NCI-H748 (cell line): ENCODE measurements around the gene RABL3.
"Not testable (repeated sequence)": the region's sequence is repeated elsewhere in the genome, so short reads cannot be mapped to it uniquely, and the experiment has no call there.

Experiments
- DNase-seq: peaks from one replicate; lab custom pipeline; 2025; ENCODE audit not compliant: unreplicated experiment; lab: John Stamatoyannopoulos, UW

RABL3 gene, protein sequence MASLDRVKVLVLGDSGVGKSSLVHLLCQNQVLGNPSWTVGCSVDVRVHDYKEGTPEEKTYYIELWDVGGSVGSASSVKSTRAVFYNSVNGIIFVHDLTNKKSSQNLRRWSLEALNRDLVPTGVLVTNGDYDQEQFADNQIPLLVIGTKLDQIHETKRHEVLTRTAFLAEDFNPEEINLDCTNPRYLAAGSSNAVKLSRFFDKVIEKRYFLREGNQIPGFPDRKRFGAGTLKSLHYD

DNA sequence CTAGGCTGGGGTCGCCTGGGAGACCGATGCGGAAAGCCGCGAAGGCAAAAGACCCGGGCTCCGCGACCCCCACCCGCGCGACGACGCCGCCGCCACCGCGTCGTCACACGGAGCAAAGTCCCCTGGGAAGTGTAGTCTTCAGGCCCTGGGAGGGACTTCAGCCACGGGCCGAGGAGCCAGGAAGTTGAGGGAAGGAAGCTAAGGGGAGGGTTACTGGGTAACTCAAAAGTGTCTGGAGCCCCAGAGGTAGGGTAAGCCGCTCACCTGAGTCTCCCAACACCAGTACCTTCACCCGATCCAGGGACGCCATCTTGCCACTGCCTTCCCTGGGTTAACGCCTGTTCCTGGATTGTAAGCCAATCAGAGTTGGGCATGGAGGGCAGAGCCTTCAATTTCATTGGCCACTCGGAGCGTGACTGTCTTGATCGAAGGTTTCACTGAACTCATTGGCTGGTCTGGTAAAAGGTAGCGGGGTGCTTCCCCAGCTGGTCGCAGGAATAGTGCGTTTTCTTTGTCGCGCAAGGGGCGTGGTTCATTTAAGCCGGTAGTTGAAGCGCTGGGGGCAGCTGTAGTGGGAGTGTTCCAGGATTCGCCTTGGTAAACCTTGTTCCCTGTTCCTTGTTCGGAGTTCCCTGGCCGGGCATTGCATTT, at the start of gene RABL3, which contains the start of gene GTF2E1:
TSS of gene RABL3 (minus strand) at position 319 of the 651 bp plus-strand sequence. CDS start at position 310, 9 bp downstream.
TSS of gene GTF2E1 (plus strand) at position 547 of the 651 bp plus-strand sequence. CDS start 7,809 bp downstream, outside the sequence.
- DNase-seq, result peak; percentile 98

DNA sequence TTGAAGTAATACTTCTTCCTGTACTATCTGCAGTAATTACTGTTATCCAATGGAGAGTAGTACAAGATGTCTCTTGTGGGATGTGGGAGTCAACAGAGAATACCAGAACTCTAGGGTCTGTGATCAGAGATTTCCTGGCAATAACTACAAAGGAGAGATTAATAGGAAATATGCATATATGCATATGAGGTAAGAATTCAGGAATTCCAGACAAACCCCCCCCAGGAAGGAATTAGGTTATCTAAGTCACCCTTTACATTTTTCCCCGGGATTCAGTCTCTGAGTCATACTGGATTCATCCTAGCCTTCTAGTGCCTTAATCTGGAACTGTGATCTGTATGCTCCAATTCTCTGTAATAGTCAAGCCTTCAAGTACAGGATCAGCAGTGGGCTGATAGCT, 49.6 kb upstream of the RABL3 start:
- DNase-seq, result no peak

DNA sequence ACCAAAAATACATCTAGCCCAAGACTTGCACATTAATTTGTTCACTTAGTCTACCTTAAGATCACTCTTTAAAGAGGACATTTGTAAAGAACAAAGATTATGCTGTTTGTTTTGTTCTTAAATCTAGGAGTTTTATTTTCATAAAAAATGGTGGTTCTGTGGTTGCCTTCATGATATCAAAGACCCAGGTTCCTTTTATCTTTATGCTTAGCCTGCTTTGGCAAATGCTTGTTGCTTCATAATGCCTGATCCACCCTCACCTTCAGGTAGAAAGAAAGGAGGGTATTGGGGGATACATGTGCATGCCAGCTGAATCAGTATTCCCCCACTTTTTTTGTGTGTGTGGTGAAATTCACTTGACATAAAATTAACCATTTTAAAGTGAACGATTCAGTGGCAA, 48.7 kb upstream of the RABL3 start:
- DNase-seq, result no peak

DNA sequence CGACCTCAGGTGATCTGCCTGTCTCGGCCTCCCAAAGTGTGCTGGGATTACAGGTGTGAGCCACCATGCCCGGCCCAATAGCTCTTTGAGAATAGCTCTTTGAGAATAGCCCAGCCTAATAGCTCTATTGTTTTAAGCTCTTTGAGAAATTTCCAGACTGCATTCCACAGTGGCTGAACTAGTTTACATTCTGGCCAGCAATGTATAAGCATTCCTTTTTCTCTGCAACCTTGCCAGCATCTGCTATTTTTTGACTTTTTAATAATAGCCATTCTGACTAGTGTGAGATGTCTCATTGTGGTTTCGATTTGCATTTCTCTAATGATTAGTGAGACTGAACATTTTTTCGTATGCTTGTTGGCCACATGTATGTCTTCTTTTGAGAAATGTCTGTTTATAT, 43.5 kb upstream of the RABL3 start:
- DNase-seq, result not testable (repeated sequence)

DNA sequence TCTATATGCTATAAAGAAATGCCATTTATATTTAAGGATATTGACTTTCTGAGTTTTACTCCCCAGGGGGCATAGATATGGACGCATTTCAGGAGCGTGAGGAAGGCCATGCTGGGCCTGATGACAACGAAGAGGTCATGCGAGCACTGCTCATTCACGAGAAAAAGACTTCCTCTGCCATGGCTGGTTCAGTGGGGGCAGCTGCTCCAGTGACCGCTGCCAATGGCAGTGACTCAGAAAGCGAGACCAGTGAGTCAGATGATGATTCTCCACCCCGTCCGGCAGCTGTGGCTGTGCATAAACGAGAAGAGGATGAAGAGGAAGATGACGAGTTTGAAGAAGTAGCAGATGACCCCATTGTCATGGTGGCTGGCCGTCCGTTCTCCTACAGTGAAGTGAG, 38.7 kb upstream of the RABL3 start:
- no peak for DNase-seq

DNA sequence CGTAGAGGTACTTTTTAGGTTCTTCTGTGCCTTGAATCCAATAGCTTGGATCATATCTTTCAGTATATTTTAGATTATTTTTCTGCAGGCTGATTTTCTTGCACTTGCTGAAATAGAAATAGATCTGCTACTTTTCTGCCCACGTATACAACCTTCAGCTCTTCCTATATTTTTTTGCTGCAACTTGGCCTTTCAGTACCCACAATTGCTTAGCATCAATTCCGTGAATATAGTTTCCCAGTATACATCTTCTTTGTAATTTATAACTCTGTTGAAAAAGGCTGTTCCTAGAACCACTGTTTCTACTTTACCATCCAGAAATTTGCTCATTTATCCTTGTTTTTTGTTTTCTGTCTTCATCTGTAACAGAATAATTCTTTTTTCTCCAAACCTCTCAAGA, 36.5 kb upstream of the RABL3 start:
- DNase-seq, result no peak

DNA sequence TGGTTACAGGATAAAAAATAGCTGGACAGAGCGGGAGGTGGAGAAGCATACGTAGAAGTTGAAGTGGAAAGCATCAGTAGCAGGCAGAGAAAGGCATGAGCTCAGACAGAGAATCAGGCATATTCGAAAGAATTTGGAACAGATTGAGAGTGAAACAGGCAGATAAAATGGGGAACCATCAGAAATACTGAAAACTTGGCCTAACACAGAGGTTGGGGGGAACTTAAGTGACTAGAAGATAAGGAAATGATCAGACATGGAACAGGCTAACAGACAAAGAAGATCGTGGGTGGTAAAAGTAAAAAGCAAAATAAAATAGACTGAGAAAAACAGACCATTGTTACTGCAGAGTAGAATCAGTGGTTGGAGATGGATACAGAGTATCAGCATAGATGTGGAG, 33.1 kb upstream of the RABL3 start:
- no peak for DNase-seq

DNA sequence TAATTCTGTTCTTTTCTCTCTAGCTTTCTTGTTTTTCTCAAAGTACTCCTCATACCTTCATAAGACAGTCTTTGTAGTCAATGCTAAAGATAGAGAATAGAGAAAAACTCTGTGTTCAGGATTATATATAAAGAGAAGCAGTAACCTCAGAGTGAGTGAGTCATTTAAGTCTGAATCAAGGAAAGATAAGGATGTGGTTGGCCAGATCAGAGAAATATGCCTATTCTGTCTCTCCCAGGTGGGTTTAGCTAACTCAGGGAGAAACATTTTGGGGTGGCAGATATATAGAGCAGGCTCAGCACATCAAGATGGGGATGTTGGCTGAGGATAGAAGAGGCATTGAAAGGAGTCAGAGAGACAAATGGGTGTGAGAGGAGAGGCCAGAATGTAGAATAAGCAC, 31.6 kb upstream of the RABL3 start:
- no peak for DNase-seq

DNA sequence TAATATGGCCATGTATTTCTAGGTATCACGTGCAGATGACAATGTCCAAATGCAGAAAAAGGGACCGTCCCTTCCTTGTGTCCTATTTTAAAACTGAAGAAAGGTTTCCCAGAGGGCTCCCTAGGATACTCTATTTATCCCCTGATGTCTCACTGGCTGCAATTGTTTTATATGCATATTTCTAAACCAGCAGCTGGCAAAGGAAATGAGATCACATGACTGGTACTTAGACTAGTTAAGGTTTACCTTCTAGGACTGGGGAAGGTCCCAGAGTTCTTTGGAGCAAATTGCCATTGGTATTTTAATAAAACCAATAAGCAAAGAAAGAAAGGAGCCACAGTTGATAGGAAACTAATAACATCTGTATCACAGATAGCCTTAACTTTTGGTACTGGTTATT, 29.8 kb upstream of the RABL3 start:
- DNase-seq, result no peak

DNA sequence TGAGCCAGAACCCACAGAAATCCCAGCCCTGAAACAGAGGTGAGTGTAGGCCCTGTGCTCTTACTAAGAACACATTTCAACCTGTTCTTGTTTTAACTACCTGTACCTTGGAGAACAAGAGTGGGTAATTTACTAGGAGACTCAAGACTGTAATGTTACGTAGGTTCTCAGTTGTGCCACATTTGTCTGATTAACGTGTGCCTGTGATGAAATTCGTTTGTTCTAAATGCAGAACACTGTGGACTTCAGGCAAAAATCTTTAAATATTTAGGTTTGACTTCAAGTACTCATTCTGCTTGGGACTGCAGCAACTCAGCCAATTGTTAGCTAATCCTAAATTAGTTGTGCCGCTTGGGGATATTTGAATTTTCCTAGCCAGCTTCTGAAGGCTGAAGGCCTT, 28.6 kb upstream of the RABL3 start:
- no peak for DNase-seq

DNA sequence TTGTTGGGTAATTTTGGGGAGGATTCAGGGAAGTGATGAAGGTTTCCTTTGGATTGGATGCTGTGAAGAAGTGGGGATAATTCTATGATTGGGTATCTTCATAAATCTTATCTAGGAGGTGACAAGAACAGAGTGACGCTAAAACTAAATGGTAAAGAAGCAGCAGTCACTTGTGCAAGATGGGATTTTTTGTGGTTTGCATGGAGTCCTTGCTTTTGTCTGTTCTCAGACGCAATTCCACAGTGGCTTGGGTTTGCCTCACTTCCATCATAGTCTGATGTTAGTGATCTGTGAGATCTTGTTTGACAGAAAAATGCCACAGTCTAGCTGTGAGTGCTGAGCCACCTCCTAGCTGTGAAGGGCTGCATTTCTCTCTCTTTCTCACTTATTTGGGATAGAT, 27.1 kb upstream of the RABL3 start:
- DNase-seq, result no peak

DNA sequence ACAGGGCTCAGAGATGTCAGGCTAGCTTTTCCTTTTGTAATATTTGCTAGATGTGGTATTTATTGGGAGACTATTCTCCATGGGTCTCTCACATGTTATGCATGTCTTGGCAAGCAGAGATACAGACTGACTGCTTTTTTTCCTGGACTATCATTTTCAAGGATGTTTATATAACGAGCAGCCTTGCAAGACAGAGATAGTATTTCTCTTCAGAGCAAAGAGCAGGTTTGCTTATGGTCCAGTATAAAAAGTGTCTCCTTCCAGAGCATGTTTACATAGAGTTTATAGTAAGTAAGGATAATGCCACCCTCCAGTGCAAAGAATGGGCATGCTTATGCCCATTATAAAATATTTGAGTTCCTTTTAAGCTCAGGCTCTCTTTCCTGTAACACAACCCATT, 24.8 kb upstream of the RABL3 start:
- DNase-seq, result no peak

DNA sequence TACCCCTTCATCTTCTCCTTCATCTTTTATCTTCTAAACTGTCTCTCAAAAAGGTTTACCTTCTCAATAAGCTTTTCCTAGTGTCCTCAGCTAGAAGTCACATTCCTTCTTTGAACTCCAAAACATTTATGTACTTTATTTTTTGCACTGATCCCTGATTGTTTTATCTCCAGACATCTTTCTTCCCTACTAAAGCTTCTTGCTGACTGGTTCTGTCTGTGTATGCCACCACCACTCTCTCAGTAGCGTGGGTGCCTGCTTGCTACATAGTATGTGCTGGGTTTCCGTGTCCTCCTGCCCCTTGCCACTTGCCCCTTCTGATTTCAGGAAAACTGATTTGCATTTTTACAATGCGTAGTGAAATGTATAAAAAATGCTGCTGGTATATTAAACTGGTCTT, 24.3 kb upstream of the RABL3 start:
- DNase-seq, result no peak

DNA sequence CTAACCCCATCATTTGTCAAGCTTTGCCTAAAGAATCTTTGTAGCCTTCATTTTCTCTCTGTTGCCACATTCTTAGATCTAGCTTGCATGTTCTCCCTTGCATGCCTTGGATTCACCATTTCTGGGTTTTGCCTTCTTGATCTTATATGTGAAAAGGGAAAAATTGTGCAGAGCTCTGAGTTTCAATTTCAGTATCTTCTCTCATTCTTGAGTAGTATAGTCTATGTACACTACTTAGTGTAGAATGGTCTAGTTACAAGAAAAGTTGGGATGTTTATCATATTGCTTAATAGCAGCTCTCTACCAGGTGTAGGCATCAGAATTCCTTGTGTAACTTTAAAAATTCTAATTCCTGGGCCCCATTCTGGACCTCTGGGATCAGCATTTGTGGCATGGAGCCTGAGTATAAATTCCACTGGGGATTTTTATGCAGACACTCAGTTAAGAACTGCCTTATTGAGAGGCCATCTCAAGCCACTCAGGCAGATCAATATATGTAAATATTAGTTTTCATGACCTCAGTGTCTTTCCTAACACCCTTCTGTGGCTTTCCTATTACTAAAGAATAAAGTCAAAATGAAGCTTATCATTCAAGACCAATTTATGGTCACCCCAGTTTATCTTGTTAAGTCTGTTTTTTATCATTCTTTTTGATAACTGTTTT, 23.6 kb upstream of the RABL3 start:
- no peak for DNase-seq

DNA sequence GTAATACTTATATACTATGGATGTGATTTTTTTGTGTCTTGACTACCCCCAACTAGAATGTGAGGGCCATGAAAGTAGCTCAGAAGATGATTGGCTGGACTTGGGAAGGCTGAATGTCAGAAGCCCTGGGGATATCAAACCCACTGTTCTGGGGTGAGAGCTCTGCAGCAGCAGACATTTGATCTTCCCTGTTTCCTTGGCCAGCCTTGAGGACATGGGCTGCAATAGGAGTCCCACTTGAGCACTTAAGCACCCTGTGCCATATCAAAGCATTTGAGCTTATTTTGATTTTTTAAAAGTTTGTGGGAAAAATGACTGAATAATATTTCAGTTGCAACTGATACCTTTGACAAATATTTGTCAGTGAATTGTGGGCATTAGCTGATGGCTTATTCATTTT, 21.9 kb upstream of the RABL3 start:
- DNase-seq, result no peak

DNA sequence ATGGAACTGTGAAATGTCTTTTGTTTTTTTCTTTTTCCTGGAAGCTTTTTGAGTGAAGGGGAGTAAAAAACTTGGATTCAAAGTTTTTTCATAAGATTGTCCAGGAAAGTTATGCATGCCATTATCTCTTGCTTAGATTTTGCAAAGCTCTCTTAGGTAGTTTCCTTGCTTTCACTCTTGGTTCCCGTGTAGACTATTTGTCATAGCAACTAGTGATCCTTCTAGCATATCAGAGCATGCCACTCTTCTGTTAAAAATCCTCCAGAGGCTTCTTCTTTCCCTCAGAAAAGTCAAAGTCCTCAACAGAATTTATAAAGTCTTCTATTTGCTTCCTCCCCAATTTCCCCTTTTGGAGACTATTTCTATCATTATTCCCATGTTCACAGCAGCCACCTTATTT, 21.3 kb upstream of the RABL3 start:
- DNase-seq, result no peak

DNA sequence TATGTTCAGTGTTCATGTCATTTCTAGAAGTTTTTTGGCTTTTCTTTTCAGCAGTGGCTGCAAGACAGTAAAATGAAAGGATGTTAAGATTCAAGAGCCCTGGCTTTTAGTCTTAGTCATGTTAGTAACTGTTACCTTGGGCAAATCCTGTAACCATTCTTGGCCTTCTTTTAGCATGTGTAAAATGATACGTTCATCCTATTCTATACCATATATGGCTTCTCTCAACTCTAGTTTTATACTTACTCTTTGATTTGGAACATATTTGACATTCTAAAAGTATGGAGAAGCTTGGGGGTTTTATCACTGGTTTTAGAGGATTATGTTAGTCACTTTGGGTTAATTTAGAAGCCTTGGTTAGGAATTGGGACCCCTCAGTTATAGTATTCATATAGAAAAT, 20.3 kb upstream of the RABL3 start:
- no peak for DNase-seq

DNA sequence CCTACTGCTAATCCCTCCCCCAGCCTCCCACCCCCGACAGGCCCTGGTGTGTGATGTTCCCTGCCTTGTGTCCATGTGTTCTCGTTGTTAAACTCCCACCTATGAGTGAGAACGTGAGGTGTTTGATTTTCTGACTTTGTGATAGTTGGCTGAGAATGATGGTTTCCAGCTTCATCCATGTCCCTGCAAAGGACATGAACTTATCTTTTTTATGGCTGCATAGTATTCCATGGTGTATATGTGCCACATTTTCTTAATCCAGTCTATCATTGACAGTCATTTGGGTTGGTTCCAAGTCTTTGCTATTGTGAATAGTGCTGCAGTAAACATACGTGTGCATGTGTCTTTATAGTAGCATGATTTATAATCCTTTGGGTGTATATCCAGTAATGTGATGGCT, 16.2 kb upstream of the RABL3 start:
- not testable (repeated sequence) for DNase-seq

DNA sequence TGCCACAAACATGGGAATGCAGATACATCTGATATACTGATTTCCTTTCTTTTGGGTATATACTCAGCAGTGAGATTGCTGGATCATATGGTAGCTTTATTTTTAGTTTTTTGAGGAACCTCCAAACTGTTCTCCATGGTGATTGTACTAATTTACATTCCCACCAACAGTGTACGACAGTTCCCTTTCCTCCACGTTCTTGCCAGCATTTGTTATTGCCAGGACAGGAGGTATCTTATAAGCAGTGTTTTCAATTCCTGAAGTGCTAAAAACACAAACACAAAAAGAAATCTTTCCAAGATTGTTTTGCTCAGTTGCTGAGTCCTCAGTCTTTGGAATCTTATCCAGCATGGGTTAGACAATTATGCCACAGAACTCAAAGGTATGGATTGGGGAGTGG, 13.7 kb upstream of the RABL3 start:
- no peak for DNase-seq

DNA sequence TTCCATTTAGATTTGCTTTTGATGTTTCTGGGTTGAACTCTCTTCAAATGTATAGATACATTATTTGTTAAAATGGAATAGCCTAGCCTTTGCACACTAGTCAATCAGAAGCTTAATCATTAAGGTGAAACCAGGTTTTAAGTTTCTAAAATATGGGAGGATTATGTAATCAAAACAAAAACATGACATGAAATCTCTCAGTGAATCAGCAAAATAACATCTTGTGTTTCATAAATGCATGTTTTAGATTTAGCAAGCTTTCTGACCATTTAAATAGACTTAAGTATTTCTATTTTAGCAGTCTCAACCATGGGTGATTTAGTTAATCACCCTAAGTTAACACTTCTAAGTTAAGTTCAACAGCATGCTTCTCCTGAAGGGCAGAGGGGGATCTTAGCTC, 11.5 kb upstream of the RABL3 start:
- DNase-seq, result no peak

DNA sequence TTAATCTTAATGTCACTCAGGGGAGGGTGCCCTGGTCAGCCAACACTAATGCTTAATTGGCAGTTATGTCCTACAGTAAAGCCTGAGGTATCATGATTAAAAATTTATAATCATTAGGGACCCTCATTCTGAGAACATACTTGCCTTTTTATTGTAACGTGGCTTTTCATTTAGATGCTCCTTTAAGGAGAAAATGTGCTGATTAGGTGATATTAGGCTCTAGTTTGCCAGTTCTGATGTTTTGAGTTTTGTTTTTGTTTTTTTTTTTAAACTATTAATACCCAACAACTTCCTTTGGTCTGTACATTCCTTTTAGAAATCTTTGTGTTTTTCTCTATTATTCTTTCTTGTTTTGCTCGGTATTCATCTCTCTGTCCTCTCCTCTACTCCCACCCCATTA, 10.5 kb upstream of the RABL3 start:
- no peak for DNase-seq

DNA sequence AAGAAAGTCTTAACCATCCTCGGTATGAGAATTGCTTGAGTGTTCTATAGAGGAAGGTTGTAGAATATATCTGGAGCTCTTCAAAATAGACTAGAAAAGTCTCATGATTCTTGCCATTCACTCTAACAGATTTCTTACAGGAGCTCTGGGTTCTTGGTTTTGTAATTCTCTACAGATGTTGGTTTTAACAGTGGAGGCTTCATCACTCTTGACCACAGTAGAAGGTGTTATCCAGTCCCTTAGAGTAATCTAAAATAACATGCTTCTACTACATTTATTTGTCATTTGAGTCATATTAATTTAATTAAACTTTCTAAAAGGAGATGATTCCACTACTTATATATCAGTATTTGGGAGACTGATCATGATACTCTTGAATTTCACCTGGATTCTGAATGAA, 9.9 kb upstream of the RABL3 start:
- no peak for DNase-seq
